Adrenal gland (tissue), 12 donors: ENCODE data around the gene FAM20C. TPM values are rescaled to one million over a fixed set of nuclear protein-coding genes. Genes with fewer than 3 reads are reported as not detected.

Experiments
- DNase-seq, 7 donors: peaks; one replicate each; pipeline ENCODE4 v3.0.0-alpha.2; 2019 to 2020
- H3K27ac ChIP-seq, 5 donors: fragments of 200-600 bp; sonication (generic) in 4 of 5; 1 replicate in 3 of 5; 2 replicates in 2 of 5; pipeline versions ENCODE4 v1.5.1 to v1.8.0; 2016 to 2020; ENCODE audit warnings: mild to moderate bottlenecking in 1 of 5
- H3K27me3 ChIP-seq: fragments of 200-600 bp; 2 replicates; pipeline ENCODE4 v1.8.0; 2021
- H3K36me3 ChIP-seq, 2 donors: fragments of 200-600 bp; replicated peaks in 1 of 2; 1 replicate in 1 of 2; 2 replicates in 1 of 2; pipeline versions ENCODE4 v1.5.1 to v1.8.0; 2018 to 2022
- H3K4me1 ChIP-seq, 2 donors: fragments of 200-600 bp; replicated peaks in 1 of 2; 1 replicate in 1 of 2; 2 replicates in 1 of 2; pipeline versions ENCODE4 v1.5.1 to v1.8.0; 2018 to 2021
- H3K4me3 ChIP-seq, 4 donors: fragments of 200-600 bp; sonication (generic) in 3 of 4; one replicate each; pipeline ENCODE4 v1.5.1; 2016 to 2018
- H3K9me3 ChIP-seq, 3 donors: fragments of 200-600 bp; sonication (generic) in 1 of 3; replicated peaks in 1 of 3; 1 replicate in 2 of 3; 2 replicates in 1 of 3; pipeline versions ENCODE4 v1.5.1 to v1.8.0; 2016 to 2021
- CTCF ChIP-seq, 6 experiments: fragments of 450-650 bp in 4 of 6; fragments of 200-600 bp in 2 of 6; sonication (generic) in 1 of 6; IDR thresholded peaks; 1 replicate in 5 of 6; 2 replicates in 1 of 6; pipeline versions ENCODE4 v1.5.1 to v1.8.0; 2016 to 2021; ENCODE audit warnings: antibody characterized with exemption in 6 of 6, mild to moderate bottlenecking in 2 of 6, moderate library complexity in 1 of 6
- POLR2A ChIP-seq, 2 donors: fragments of 450-650 bp; IDR thresholded peaks; one replicate each; pipeline ENCODE4 v1.6.1; 2017; ENCODE audit warnings: antibody characterized with exemption in 2 of 2, mild to moderate bottlenecking in 2 of 2, moderate library complexity in 1 of 2
- WGBS, 4 donors: extraction: QIAGEN DNeasy Blood & Tissue Kit in 2 of 4; methylation state at CpG; one replicate each; pipeline versions ENCODE4 v1.1.5 to v1.1.7; 2013 to 2017; 5-methylcytosine and 5-hydroxymethylcytosine counted together
- intact Hi-C, 2 donors: fragments of 100-400 bp; cut with DNase I; formaldehyde crosslinking; loops; one replicate each; pipeline versions ENCODE4 v1.14.1 to v1.15.0; 2022 to 2023
- polyA plus RNA-seq, 3 donors: library from polyadenylated mRNA; stranded (reverse); fragments of 200-250 nt in 2 of 3; fragments of 350-450 nt in 1 of 3; fragmentation: Illumina TruSeq in 1 of 3; extraction: RNeasy Lipid Tissue Mini Kit (QIAGEN cat#74804) in 1 of 3; gene quantifications; one replicate each; pipeline ENCODE4 v1.2.3, GENCODE V29; 2013 to 2014
- total RNA-seq, 9 donors: library from RNA; depleted of rRNA in 4 of 9; stranded (reverse); fragments of >200 nt in 4 of 9; fragments of 120-200 nt in 1 of 9; fragmentation: NEBNext Ultra II Directional in 1 of 9; extraction: Animal tissue kit (Norgen Biotek cat#: 25700) in 1 of 9; gene quantifications; one replicate each; pipeline versions ENCODE4 v1.1.0 to v1.2.4, GENCODE V29; 2013 to 2023
- donor health status: healthy with polysubstance abuse.
- donor health status: Bipolar disorder and iron deficiency.
- donor health status: DM: yes; HTN: yes; CAD: no.
- donor health status: DM: no; HTN: no; CAD: no.
- donor health status: DM: no; HTN: no; CAD: no.
- donor health status: DM: yes; HTN: yes; CAD: no.

The FAM20C gene
- total and polyA plus RNA-seq, 12 donors = 2.8 to 57.9 (median 36.0) TPM

- H3K36me3 ChIP-seq = no peaks in the 10 kb centered on the region
- TF ChIP-seq POLR2A (IDR thresholded peaks at IDR 0.05) (no peak), CTCF (IDR thresholded peaks at IDR 0.05) (no peak)
- no peak overlapping the region for H3K27ac ChIP-seq
- intact Hi-C loops = no loop called here
- H3K9me3 ChIP-seq = no peaks in the 10 kb centered on the region
- peaks cover 49% of the 10 kb centered on the region for H3K27me3 ChIP-seq
- DNase-seq = no peak
- no peaks in the 10 kb centered on the region for H3K4me1 ChIP-seq
- no peak overlapping the region for H3K4me3 ChIP-seq
- 74 to 85% (median 83%) methylated on average over 7 to 15 of the region's 15 CpGs for WGBS, 4 donors
Observed at GRCh38 chr7:292826-293225, 100.5 kb downstream of the FAM20C start.

- intact Hi-C loops = no loop called here
- Histone ChIP-seq H3K4me3 (no peak overlapping the region), H3K27me3 (peaks cover 48% of the 10 kb centered on the region), H3K4me1 (no peaks in the 10 kb centered on the region), H3K9me3 (no peaks in the 10 kb centered on the region), H3K27ac (no peak overlapping the region), H3K36me3 (no peaks in the 10 kb centered on the region)
- no peak for DNase-seq
- 72 to 84% (median 76%) methylated on average over 12 to 23 of the region's 23 CpGs for WGBS, 4 donors
- TF ChIP-seq CTCF (IDR thresholded peaks at IDR 0.05) = no peak
Observed at GRCh38 chr7:293681-294439, 101.5 kb downstream of the FAM20C start.

GRCh38 chr7:294440-295154 lies 102.2 kb downstream of the FAM20C start:
- Histone ChIP-seq H3K4me1 (no peaks in the 10 kb centered on the region), H3K27me3 (peaks cover 41% of the 10 kb centered on the region), H3K27ac (no peak overlapping the region), H3K36me3 (no peaks in the 10 kb centered on the region), H3K4me3 (no peak overlapping the region), H3K9me3 (no peaks in the 10 kb centered on the region)
- DNase-seq = no peak
- WGBS, 4 donors = 79 to 85% (median 82%) methylated on average over 23 to 25 of the region's 25 CpGs
- intact Hi-C loops = no loop called here
- no peak for TF ChIP-seq POLR2A (IDR thresholded peaks at IDR 0.05)
- TF ChIP-seq CTCF (IDR thresholded peaks at IDR 0.05) = no peak

- DNase-seq = no peak
- intact Hi-C loops = no loop called here
- Histone ChIP-seq H3K27ac (no peak overlapping the region), H3K36me3 (no peaks in the 10 kb centered on the region), H3K27me3 (peaks cover 32% of the 10 kb centered on the region), H3K4me3 (no peak overlapping the region), H3K4me1 (no peaks in the 10 kb centered on the region), H3K9me3 (no peaks in the 10 kb centered on the region)
- 61 to 75% (median 72%) methylated on average over 16 to 27 of the region's 27 CpGs for WGBS, 4 donors
- TF ChIP-seq POLR2A (IDR thresholded peaks at IDR 0.05) = no peak
- TF ChIP-seq CTCF (IDR thresholded peaks at IDR 0.05) = no peak
Observed at GRCh38 chr7:295155-296154, 103.1 kb downstream of the FAM20C start.
